Neuronal stem cell (in vitro differentiated cells): ENCODE measurements around the gene NTN1.

Source experiments
- DNase-seq: peaks from one replicate; pipeline ENCODE4 v3.0.0-alpha.2; 2013; ENCODE audit warnings: low spot score
- H2AFZ ChIP-seq: one replicate; pipeline ENCODE4 v1.6.1; 2013; ENCODE audit warnings: mild to moderate bottlenecking, low read length, inconsistent platforms
- H2AK5ac ChIP-seq: 2 replicates; pipeline ENCODE4 v1.6.1; 2013; ENCODE audit warnings: low read depth, mild to moderate bottlenecking, inconsistent platforms, low read length, moderate library complexity, mixed read lengths
- H2BK120ac ChIP-seq: 2 replicates; pipeline ENCODE4 v1.6.1; 2013; ENCODE audit warnings: low read depth, mild to moderate bottlenecking, inconsistent platforms, low read length, moderate library complexity, mixed read lengths
- H2BK12ac ChIP-seq: one replicate; pipeline ENCODE4 v1.6.1; 2013; ENCODE audit warnings: low read length, inconsistent platforms
- H2BK15ac ChIP-seq: 2 replicates; pipeline ENCODE4 v1.6.1; 2013; ENCODE audit warnings: mild to moderate bottlenecking, low read length, inconsistent platforms, mixed read lengths
- H2BK5ac ChIP-seq: one replicate; pipeline ENCODE4 v1.6.1; 2013; ENCODE audit warnings: inconsistent platforms, mild to moderate bottlenecking, low read length, moderate library complexity
- H3K14ac ChIP-seq: one replicate; pipeline ENCODE4 v1.6.1; 2013; ENCODE audit warnings: low read length, inconsistent platforms
- H3K18ac ChIP-seq: 2 replicates; pipeline ENCODE4 v1.6.1; 2013; ENCODE audit warnings: low read length, inconsistent platforms
- H3K23ac ChIP-seq: 2 replicates; pipeline ENCODE4 v1.6.1; 2013; ENCODE audit warnings: low read depth, mild to moderate bottlenecking, mixed read lengths, low read length, inconsistent platforms; ENCODE audit not compliant: poor library complexity
- H3K27ac ChIP-seq: replicated peaks from 3 replicates; pipeline ENCODE4 v1.5.1; 2013; ENCODE audit warnings: low read length, inconsistent platforms
- H3K27me3 ChIP-seq, 3 experiments: 2 replicates each; pipeline ENCODE4 v1.6.1; 2013; ENCODE audit warnings: low read length in 3 of 3, mild to moderate bottlenecking in 2 of 3, inconsistent platforms in 1 of 3, low read depth in 1 of 3, mixed read lengths in 1 of 3, moderate library complexity in 1 of 3; ENCODE audit not compliant: control insufficient read depth in 3 of 3, insufficient read depth in 3 of 3
- H3K36me3 ChIP-seq, 2 donors: replicated peaks in 1 of 2; 2 replicates each; pipeline ENCODE4 v1.6.1; 2013; ENCODE audit warnings: low read length in 2 of 2; ENCODE audit not compliant: control insufficient read depth in 2 of 2, insufficient read depth in 2 of 2
- H3K4ac ChIP-seq: 2 replicates; pipeline ENCODE4 v1.6.1; 2013; ENCODE audit warnings: inconsistent platforms, mild to moderate bottlenecking, low read length, moderate library complexity
- H3K4me1 ChIP-seq, 2 donors: 1 replicate in 1 of 2; 2 replicates in 1 of 2; pipeline ENCODE4 v1.6.1; 2013; ENCODE audit warnings: low read length in 2 of 2, low read depth in 1 of 2; ENCODE audit not compliant: control insufficient read depth in 2 of 2, insufficient read depth in 1 of 2
- H3K4me2 ChIP-seq: one replicate; pipeline ENCODE4 v1.6.1; 2013; ENCODE audit warnings: mild to moderate bottlenecking, low read length, inconsistent platforms; ENCODE audit not compliant: insufficient read depth, poor library complexity, severe bottlenecking
- H3K4me3 ChIP-seq, 2 donors: 2 replicates each; pipeline ENCODE4 v1.5.1; 2013; ENCODE audit warnings: low read length in 2 of 2, mild to moderate bottlenecking in 2 of 2, inconsistent platforms in 1 of 2, moderate library complexity in 1 of 2
- H3K79me1 ChIP-seq: one replicate; pipeline ENCODE4 v1.6.1; 2013; ENCODE audit warnings: low read depth, mild to moderate bottlenecking, inconsistent platforms, low read length, moderate library complexity
- H3K9ac ChIP-seq: one replicate; pipeline ENCODE4 v1.6.1; 2013; ENCODE audit warnings: mild to moderate bottlenecking, low read depth, low read length, inconsistent platforms; ENCODE audit not compliant: poor library complexity
- H3K9me3 ChIP-seq, 2 donors: replicated peaks in 1 of 2; 2 replicates each; pipeline versions ENCODE3 to v1.6.1; 2013; ENCODE audit warnings: low read length in 2 of 2, mild to moderate bottlenecking in 2 of 2, inconsistent platforms in 1 of 2, low read depth in 1 of 2, mixed read lengths in 1 of 2, moderate library complexity in 1 of 2; ENCODE audit not compliant: control insufficient read depth in 2 of 2, insufficient read depth in 1 of 2
- H4K8ac ChIP-seq: one replicate; pipeline ENCODE4 v1.6.1; 2013; ENCODE audit warnings: low read depth, mild to moderate bottlenecking, inconsistent platforms, low read length, moderate library complexity
- H4K91ac ChIP-seq: one replicate; pipeline ENCODE4 v1.6.1; 2013; ENCODE audit warnings: low read length, low read depth, mild to moderate bottlenecking, inconsistent platforms; ENCODE audit not compliant: poor library complexity
- WGBS, 2 donors: extraction: QIAGEN DNeasy Blood & Tissue Kit; methylation state at CpG; one replicate each; pipeline ENCODE4 v1.1.7; 2013; ENCODE audit warnings: missing lambda C conversion rate in 2 of 2, mixed read lengths in 1 of 2; ENCODE audit not compliant: insufficient read length in 2 of 2, insufficient replicate concordance in 1 of 2; ENCODE audit errors: extremely low coverage in 2 of 2; 5-methylcytosine and 5-hydroxymethylcytosine counted together

Gene NTN1

GRCh38 chr17:9203771-9204425 is 182.6 kb downstream of the NTN1 start:
- no peak overlapping the region for H2AFZ ChIP-seq
- H3K14ac ChIP-seq: no peak overlapping the region
- no peak overlapping the region for H3K18ac ChIP-seq
- no peak overlapping the region for H2AK5ac ChIP-seq
- no peaks in the 10 kb centered on the region for H3K36me3 ChIP-seq
- H3K23ac ChIP-seq: no peak overlapping the region
- no peak for DNase-seq
- peaks cover 0 to 9% (median 3%) of the 10 kb centered on the region in 3 experiments for H3K27me3 ChIP-seq
- H3K27ac ChIP-seq: no peak overlapping the region
- no peak overlapping the region for H4K91ac ChIP-seq
- H3K9me3 ChIP-seq: peaks cover 0 to 2% of the 10 kb centered on the region in 2 donors
- H3K4me1 ChIP-seq: peaks cover 7 to 19% of the 10 kb centered on the region in 2 donors
- no peak overlapping the region for H3K9ac ChIP-seq
- H3K4ac ChIP-seq: no peak overlapping the region
- H3K4me3 ChIP-seq: no peak overlapping the region
- H3K79me1 ChIP-seq: no peaks in the 10 kb centered on the region
- H3K4me2 ChIP-seq: no peak overlapping the region
- no peak overlapping the region for H2BK15ac ChIP-seq
- no peak overlapping the region for H2BK12ac ChIP-seq
- no peak overlapping the region for H2BK120ac ChIP-seq
- no peak overlapping the region for H2BK5ac ChIP-seq
- H4K8ac ChIP-seq: no peak overlapping the region
- no CpG with 5 or more reads among the region's 3 CpGs for WGBS, 2 donors

DNA sequence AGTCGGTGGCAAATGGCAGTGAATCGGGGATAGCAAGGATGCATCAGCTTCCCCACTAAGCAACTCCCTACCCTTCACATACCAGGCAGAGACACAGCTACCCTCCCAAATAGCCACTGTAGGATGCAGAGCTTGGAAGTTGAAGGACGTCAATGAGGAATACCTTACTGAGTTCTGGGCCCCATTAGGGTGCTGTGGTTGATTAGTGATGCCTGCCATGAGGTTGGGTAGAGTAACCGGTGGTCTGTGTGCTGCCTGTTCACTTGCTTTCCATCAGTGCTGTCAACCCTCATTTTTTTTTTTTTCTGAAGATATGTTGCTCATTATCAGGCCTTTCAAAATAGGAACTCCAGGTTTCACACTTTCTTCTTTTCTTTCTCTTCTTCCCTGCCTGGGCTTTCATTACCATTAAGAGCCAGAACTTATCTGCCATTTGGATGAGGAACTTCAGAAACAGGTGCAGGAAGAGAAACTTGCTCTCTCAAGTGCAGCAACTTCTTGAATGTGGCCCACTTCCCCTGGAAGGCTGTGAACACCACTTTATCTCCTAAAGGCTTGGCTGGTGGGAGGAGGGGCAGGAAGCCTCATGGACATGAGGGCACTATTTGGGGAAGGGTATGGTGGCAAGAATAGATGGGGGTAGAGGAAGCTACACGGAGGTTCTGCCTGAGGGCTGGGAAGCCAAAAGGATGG is 183.5 kb downstream of the NTN1 start:
- no peak overlapping the region for H3K23ac ChIP-seq
- no peak overlapping the region for H2BK5ac ChIP-seq
- no peak overlapping the region for H2AFZ ChIP-seq
- no peak for DNase-seq
- H2BK12ac ChIP-seq: no peak overlapping the region
- no peak overlapping the region for H4K8ac ChIP-seq
- H3K27ac ChIP-seq: no peak overlapping the region
- H3K18ac ChIP-seq: no peak overlapping the region
- H3K4me2 ChIP-seq: no peak overlapping the region
- no peaks in the 10 kb centered on the region for H3K36me3 ChIP-seq
- no peak overlapping the region for H2BK15ac ChIP-seq
- no peak overlapping the region for H3K4me3 ChIP-seq
- peaks cover 0 to 15% (median 3%) of the 10 kb centered on the region in 3 experiments for H3K27me3 ChIP-seq
- H3K14ac ChIP-seq: no peak overlapping the region
- peaks cover 7 to 18% of the 10 kb centered on the region in 2 donors for H3K4me1 ChIP-seq
- no peak overlapping the region for H3K9ac ChIP-seq
- peaks cover 0 to 2% of the 10 kb centered on the region in 2 donors for H3K9me3 ChIP-seq
- no peaks in the 10 kb centered on the region for H3K79me1 ChIP-seq
- no peak overlapping the region for H2AK5ac ChIP-seq
- no peak overlapping the region for H3K4ac ChIP-seq
- H2BK120ac ChIP-seq: no peak overlapping the region
- no CpG with 5 or more reads among the region's 5 CpGs for WGBS, 2 donors
- H4K91ac ChIP-seq: no peak overlapping the region

- Histone ChIP-seq H2BK5ac (no peak overlapping the region), H2BK15ac (no peak overlapping the region), H3K36me3 (no peaks in the 10 kb centered on the region), H3K27ac (no peak overlapping the region), H3K23ac (no peak overlapping the region), H3K27me3 (peaks cover 0 to 20% (median 3%) of the 10 kb centered on the region in 3 experiments), H3K4me1 (peaks cover 7 to 14% of the 10 kb centered on the region in 2 donors), H2AK5ac (peak overlapping the region; percentile 53), H2BK12ac (no peak overlapping the region), H4K91ac (no peak overlapping the region), H3K4ac (no peak overlapping the region), H3K9ac (no peak overlapping the region), H2AFZ (no peak overlapping the region), H3K79me1 (no peaks in the 10 kb centered on the region), H3K4me2 (no peak overlapping the region), H4K8ac (no peak overlapping the region), H3K4me3 (no peak overlapping the region), H3K9me3 (peaks cover 0 to 2% of the 10 kb centered on the region in 2 donors), H2BK120ac (no peak overlapping the region), H3K14ac (no peak overlapping the region), H3K18ac (peak overlapping the region; percentile 50)
- no peak for DNase-seq
- no CpG with 5 or more reads among the region's 14 CpGs for WGBS, 2 donors
Observed at GRCh38 chr17:9205520-9206409, 184.5 kb downstream of the NTN1 start.

DNA sequence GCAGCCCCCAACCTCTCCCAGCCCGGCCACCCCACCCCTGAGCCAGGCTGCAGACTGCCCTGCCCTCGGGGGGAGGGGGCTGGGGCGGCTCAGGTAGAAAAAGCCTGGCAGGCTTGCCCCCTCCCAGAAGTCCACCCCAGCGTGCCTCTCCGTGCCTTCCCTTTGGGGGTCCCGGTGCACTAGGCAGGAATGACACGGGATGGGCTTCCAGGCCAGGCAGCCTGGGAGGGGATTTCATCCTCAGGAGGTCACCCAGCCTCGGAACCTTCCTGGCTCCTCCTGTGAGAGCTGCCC is 185.0 kb downstream of the NTN1 start:
- no peak overlapping the region for H3K23ac ChIP-seq
- H2BK15ac ChIP-seq: no peak overlapping the region
- H3K79me1 ChIP-seq: no peaks in the 10 kb centered on the region
- DNase-seq: no peak
- H2BK120ac ChIP-seq: no peak overlapping the region
- H3K27me3 ChIP-seq: peaks cover 0 to 23% (median 3%) of the 10 kb centered on the region in 3 experiments
- WGBS, 2 donors: no CpG with 5 or more reads among the region's 8 CpGs
- H3K14ac ChIP-seq: no peak overlapping the region
- H3K4me2 ChIP-seq: no peak overlapping the region
- H3K9ac ChIP-seq: no peak overlapping the region
- no peak overlapping the region for H2BK5ac ChIP-seq
- H2AFZ ChIP-seq: no peak overlapping the region
- no peak overlapping the region for H3K27ac ChIP-seq
- H3K36me3 ChIP-seq: no peaks in the 10 kb centered on the region
- H4K8ac ChIP-seq: no peak overlapping the region
- peaks cover 0 to 2% of the 10 kb centered on the region in 2 donors for H3K9me3 ChIP-seq
- no peak overlapping the region for H3K4me3 ChIP-seq
- H2AK5ac ChIP-seq: no peak overlapping the region
- H3K18ac ChIP-seq: peak overlapping the region; percentile 46
- no peak overlapping the region for H2BK12ac ChIP-seq
- peaks cover 7 to 12% of the 10 kb centered on the region in 2 donors for H3K4me1 ChIP-seq
- no peak overlapping the region for H4K91ac ChIP-seq
- no peak overlapping the region for H3K4ac ChIP-seq
